HepG2 (cell line): Measurements from ENCODE around the gene MAPK14. TPM values are rescaled to one million over a fixed set of nuclear protein-coding genes. Genes with fewer than 3 reads are reported as not detected.

Experiments used
- ARID5B ChIP-seq: IDR thresholded peaks from 2 replicates; pipeline ENCODE4 v1.4.0; 2020; ENCODE audit warnings: mild to moderate bottlenecking, missing genetic modification reagents
- BORCS8-MEF2B ChIP-seq: sonication (generic); formaldehyde crosslinking; IDR thresholded peaks from 2 replicates; pipeline ENCODE4 v1.8.0; 2022; ENCODE audit warnings: mild to moderate bottlenecking, missing genetic modification reagents
- CEBPB ChIP-seq: IDR thresholded peaks from 2 replicates; pipeline ENCODE4 v1.6.1; 2011; ENCODE audit warnings: low read depth, low read length, improper control_type of control experiment, borderline replicate concordance
- ETV6 ChIP-seq: sonication (generic); formaldehyde crosslinking; conservative IDR thresholded peaks from 2 replicates; pipeline ENCODE4 v1.4.0; 2020; ENCODE audit warnings: missing genetic modification reagents
- FOSL1 ChIP-seq: sonication (generic); formaldehyde crosslinking; IDR thresholded peaks from 2 replicates; pipeline ENCODE4 v1.9.0; 2021; ENCODE audit warnings: missing genetic modification reagents, borderline replicate concordance
- HDAC1 ChIP-seq: sonication (generic); formaldehyde crosslinking; IDR thresholded peaks from 2 replicates; pipeline ENCODE4 v1.5.1; 2020; ENCODE audit warnings: mild to moderate bottlenecking, missing genetic modification reagents
- MED1 ChIP-seq: sonication (generic); formaldehyde crosslinking; IDR thresholded peaks from 2 replicates; pipeline ENCODE4 v1.4.0; 2020; ENCODE audit warnings: missing genetic modification reagents
- MTA1 ChIP-seq: sonication (generic); formaldehyde crosslinking; IDR thresholded peaks from 2 replicates; pipeline ENCODE4 v1.4.0; 2020; ENCODE audit warnings: missing genetic modification reagents, mild to moderate bottlenecking, borderline replicate concordance
- NFIB ChIP-seq: sonication (generic); formaldehyde crosslinking; IDR thresholded peaks from 2 replicates; pipeline ENCODE4 v1.9.0; 2021; ENCODE audit warnings: missing genetic modification reagents, mild to moderate bottlenecking, borderline replicate concordance
- NFYC ChIP-seq: IDR thresholded peaks from 2 replicates; pipeline ENCODE4 v1.6.1; 2016; ENCODE audit warnings: missing genetic modification reagents, missing compliant biosample characterization
- SIX1 ChIP-seq: sonication (generic); formaldehyde crosslinking; IDR thresholded peaks from 2 replicates; pipeline ENCODE4 v1.4.0; 2020; ENCODE audit warnings: missing genetic modification reagents, borderline replicate concordance
- SMAD1 ChIP-seq: sonication (generic); formaldehyde crosslinking; IDR thresholded peaks from 2 replicates; pipeline ENCODE4 v1.4.0; 2020; ENCODE audit warnings: missing genetic modification reagents, low read depth, mild to moderate bottlenecking, borderline replicate concordance
- SP5 ChIP-seq: IDR thresholded peaks from 2 replicates; pipeline ENCODE4 v1.6.1; 2016; ENCODE audit warnings: low read depth, borderline replicate concordance
- TFAP4 ChIP-seq: sonication (generic); IDR thresholded peaks from 2 replicates; pipeline ENCODE4 v1.6.1; 2016; ENCODE audit warnings: low read depth, borderline replicate concordance
- ZEB1 ChIP-seq: IDR thresholded peaks from 2 replicates; pipeline ENCODE4 v1.6.1; 2012; ENCODE audit warnings: mild to moderate bottlenecking, low read depth, inconsistent platforms; ENCODE audit not compliant: insufficient replicate concordance
- ZNF124 ChIP-seq: sonication (generic); formaldehyde crosslinking; IDR thresholded peaks from 2 replicates; pipeline ENCODE4 v1.4.0; 2020; ENCODE audit warnings: missing genetic modification reagents
- ZNF232 ChIP-seq: sonication (generic); formaldehyde crosslinking; IDR thresholded peaks from 2 replicates; pipeline ENCODE4 v1.4.0; 2020; ENCODE audit warnings: missing genetic modification reagents, borderline replicate concordance
- ZNF280B ChIP-seq: sonication (generic); formaldehyde crosslinking; IDR thresholded peaks from 2 replicates; pipeline ENCODE4 v1.5.0; 2020; ENCODE audit warnings: missing genetic modification reagents, mild to moderate bottlenecking, borderline replicate concordance
- ZNF354B ChIP-seq: sonication (generic); formaldehyde crosslinking; IDR thresholded peaks from 2 replicates; pipeline ENCODE4 v1.8.0; 2022; ENCODE audit warnings: mild to moderate bottlenecking, missing genetic modification reagents
- ZNF468 ChIP-seq: sonication (generic); formaldehyde crosslinking; IDR thresholded peaks from 2 replicates; pipeline ENCODE4 v1.8.0; 2022; ENCODE audit warnings: mild to moderate bottlenecking, moderate library complexity, missing genetic modification reagents
- ZNF576 ChIP-seq: sonication (generic); formaldehyde crosslinking; IDR thresholded peaks from 2 replicates; pipeline ENCODE4 v1.4.0; 2020; ENCODE audit warnings: mild to moderate bottlenecking, missing genetic modification reagents
- ZNF75D ChIP-seq: sonication (generic); formaldehyde crosslinking; IDR thresholded peaks from 2 replicates; pipeline ENCODE4 v1.8.1; 2023; ENCODE audit warnings: missing genetic modification reagents, mild to moderate bottlenecking, borderline replicate concordance
- polyA plus RNA-seq, 8 experiments: library from polyadenylated mRNA; depleted of rRNA in 3 of 8; stranded (reverse) in 7 of 8; unstranded in 1 of 8; fragments of >200 nt; fragmentation: Illumina TruSeq in 4 of 8; extraction: Trizol in 4 of 8; gene quantifications; 2 replicates each; pipeline versions ENCODE4 v1.2.1 to v1.2.3, GENCODE V29; 2011 to 2016; ENCODE audit warnings: low read depth in 4 of 8, missing spikeins in 1 of 8, mixed read lengths in 1 of 8; ENCODE audit not compliant: insufficient read depth in 1 of 8
- total RNA-seq, 5 experiments: library from RNA; depleted of rRNA; stranded (reverse); fragments of >200 nt; fragmentation: Illumina TruSeq; extraction: Trizol; gene quantifications; 2 replicates each; pipeline ENCODE4 v1.2.3, GENCODE V29; 2016; ENCODE audit warnings: low read depth in 1 of 5

MAPK14 gene
- total and polyA plus RNA-seq, 2 of the 13 experiments (the other 11 are each of a cell fraction or from before 2014, with no cell fraction given): 66.3 to 67.3 TPM

GRCh38 chr6:36123270-36124139 is 95.9 kb downstream of the MAPK14 start (continued):
- TF ChIP-seq ZNF75D (CRISPR knock-in tag) (no peak), ZNF232 (CRISPR knock-in tag) (no peak), HDAC1 (CRISPR knock-in tag) (no peak), ETV6 (CRISPR knock-in tag) (no peak), BORCS8-MEF2B (no peak), NFYC (CRISPR knock-in tag) (no peak), ZNF124 (no peak), MED1 (CRISPR knock-in tag) (no peak), ZNF354B (CRISPR knock-in tag) (no peak), SMAD1 (CRISPR knock-in tag) (0 out of 2 replicates have a peak, but pooled peaks have one; percentile 63), ZNF280B (0 out of 2 replicates have a peak, but pooled peaks have one; percentile 29), MTA1 (CRISPR knock-in tag) (no peak), CEBPB (no peak), SIX1 (CRISPR knock-in tag) (no peak), TFAP4 (no peak), ARID5B (CRISPR knock-in tag) (no peak), ZNF576 (no peak), NFIB (CRISPR knock-in tag) (no peak), ZNF468 (CRISPR knock-in tag) (no peak), FOSL1 (no peak), ZEB1 (no peak), SP5 (CRISPR knock-in tag) (peak; percentile 24; the same call in 1 of the 2 replicates)
